GM21360 (cell line): ENCODE data around the gene PPP1R36.
A peak's percentile ranks its signal among the peaks of the same experiment; 100 is the strongest.

Source experiments
- ATAC-seq: cut with Tn5 transposase; IDR thresholded peaks from one replicate; pipeline ENCODE4 v1.9.1; 2021; ENCODE audit warnings: mild to moderate bottlenecking, moderate library complexity; ENCODE audit not compliant: unreplicated experiment

The PPP1R36 gene, protein sequence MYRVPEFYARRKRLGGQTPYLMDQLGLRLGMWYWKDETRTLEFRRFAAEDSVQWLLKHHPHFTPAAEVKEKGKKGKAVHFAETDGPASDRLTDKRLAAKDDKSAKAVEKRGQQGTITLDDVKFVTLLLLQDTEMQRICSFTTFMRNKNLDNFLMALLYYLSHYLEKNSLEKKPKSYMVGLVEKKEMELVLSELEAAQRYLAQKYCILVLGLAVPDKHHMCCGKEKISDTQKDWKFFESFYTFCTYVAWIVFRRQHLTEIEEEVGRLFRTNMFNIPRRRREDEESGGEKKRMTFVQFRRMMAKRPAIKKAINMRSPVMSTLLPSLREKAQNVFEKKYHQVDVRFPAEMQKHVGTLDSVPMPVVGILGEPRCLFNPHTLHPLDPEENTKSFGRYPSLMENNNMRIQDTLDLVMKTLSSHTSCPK

DNA sequence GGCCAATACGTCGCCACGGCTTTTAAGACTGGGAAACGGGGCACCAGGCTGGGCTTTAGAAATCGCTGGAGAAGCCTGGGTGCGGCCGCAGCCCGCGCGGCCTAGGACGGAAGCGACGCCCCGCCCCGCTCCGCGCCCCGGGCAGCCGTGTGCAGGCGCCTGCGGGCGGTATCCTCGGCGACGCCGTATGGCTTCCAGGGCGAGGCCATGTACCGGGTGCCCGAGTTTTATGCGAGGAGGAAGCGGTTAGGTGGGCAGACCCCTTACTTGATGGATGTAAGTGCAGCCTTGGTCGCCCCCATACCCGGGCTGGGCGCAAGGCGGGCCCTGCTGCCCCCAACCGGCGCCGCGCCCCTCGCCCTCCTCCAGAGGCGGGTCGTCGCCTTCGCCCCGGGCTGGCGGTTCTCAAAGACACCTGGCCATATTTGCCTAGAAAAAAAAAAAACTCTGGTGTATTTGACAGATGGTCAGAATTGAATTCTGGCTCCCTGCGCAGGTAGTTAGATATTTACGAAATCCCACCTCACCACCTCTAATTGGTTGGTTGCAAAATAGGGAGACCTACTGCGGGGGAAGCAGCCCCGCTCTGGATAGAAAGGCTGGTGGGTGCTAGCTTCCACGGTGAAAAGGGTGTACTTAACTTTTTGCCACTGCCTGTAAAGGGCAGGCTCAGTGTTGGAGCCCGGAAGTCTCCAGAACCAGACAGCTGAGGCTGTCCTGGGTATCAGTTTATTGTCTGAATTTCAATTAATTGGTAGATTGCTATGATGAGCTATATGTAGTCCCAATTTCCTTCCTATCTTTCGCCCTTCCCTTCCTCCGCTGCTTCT lies at the start of gene PPP1R36:
Gene PPP1R36 (plus strand): TSS at position 171 of the 830 bp plus-strand sequence. CDS start 37 bp downstream, at position 208.
- no peak for ATAC-seq

DNA sequence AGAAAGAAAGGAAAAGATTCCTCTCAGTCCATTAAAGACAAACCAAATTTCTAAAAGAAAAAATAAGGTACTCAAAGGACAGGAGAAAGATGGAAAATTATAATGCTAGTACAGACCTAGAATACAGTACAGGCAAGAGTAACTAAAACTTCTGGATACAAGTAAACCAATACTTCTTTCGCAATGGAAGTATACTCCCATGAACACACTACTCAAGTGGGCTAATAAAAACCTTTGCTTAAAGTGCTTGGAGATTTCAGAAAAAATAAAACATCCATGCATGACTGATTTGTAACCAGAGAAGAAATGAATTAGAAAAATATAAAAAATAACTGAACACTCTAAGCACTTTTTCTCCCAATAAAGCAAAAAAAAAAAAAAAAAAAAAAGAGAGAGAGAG lies 49.7 kb upstream of the PPP1R36 start:
- no peak for ATAC-seq

DNA sequence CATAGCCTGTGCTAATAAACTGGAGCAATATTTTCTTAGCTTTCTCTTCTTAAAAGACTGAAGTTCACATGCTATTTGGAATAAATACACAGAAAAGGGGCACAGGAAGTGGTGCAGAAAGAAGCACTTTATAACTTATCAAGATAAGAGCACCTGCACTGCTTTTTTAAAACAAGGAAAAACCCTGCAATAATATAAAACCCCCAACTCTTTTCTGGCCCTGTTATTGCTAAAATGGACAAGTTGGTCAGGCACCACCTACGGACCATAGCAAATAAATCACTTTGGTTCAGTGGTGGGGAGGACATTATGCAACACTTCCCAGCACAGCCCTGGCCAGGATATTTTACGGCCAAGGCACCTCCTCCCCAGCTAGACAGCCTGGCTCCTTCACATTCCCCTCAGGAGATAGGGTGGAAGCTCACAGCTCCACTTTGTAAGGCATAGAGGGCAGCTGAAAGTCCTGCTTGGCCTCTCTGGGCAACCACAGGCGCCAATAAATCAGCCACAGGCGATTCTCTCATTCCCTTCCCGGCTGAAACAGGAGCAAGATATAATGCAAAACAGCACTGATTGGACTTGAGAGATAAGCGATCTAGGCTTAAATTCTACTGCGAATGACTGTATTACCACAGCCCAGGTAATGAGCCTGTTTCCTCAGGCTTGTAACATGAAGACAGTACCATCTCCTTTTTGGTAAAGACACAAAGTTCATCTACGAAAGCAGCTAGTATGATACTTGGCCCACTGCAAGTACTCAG lies 48.2 kb upstream of the PPP1R36 start:
- ATAC-seq, result no peak

DNA sequence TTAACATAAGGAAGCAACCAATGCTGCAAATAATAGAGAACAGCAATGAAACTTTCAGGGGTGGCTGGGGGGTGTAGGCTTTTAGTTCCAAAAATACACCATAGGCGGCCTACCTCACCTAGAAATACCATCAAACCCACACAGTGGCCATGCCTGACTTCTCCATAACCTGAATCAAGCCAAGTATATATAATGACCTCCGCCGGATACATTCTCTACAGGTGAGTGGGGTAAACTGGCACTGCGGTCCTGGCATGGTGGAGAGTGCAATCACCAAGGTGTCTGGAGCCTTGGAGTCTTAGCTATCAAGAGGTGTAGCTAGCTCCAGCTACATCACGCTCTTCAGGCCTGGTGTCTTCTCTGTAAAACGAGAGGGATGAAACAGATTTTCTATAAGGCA lies 47.3 kb upstream of the PPP1R36 start:
- ATAC-seq, result no peak

DNA sequence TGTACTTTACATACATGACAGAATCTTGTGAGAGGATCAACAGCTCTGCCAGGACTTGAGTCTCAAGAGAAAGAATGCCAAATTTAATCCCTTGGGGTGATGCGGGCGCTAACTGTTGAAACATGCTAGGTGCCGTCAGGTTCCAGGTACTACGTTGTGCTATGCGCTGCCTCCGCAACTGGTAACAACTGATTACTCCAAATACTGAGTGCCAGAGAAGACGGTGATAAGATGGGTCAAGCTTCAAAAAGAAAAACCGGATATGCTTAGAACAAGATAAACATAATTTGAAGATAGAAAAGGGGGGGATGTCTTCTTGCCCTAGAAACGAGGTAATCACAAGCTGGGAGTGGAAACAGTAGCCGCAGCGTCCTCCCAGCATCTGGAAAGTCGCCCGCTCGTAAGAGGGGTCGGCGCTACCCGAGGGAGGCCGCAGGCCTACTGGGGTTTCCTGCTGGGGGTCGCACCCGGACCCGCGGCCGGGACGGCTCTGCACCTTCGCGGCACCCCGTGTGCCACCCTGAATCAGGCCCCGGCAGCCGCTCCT lies 46.8 kb upstream of the PPP1R36 start:
- no peak for ATAC-seq

DNA sequence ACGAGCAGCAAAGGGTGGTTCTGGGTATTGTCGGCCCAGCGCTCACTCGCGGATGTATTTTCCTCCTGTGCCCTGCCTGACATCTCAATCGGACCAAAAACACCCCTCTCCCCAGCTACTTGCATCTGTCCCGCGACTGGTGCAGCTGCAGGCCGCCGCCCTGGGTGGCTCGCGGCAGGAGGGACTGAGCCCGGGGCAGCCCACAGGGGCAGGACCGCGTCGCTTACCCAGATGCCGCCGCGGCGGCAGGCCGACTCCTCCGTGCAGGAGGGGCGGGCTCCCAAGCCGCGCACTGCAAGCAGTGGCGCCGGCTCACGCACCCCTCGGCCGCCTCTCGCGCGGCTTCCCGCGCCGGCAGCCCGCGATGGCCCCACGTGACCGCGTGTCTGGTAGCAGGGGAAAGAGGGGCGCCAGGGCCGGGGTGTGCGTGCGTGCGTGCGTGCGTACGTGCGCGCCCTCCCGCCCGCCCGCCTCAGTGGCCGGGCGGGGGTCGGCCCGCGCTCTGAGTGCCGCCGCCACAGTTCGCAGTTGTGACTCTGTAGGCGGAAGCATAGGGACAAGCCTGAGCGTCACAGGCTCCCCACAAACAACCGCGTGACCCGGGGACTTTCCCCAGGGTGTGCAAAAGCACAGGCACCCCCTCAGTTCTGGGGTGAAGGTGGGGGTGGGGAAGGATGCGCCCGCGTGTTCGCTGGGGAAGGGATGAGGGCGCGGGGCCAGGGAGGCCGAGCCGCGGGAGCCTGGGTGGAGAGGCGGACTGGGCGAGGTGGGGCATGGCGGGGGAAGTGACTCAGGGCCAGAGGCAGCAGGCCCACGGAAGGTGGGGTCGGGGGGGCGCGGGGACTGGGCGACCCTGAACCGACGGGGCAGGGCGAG lies 46.1 kb upstream of the PPP1R36 start, which contains the start of gene ZBTB25:
Gene ZBTB25 (minus strand): TSS at position 405 of the 876 bp plus-strand sequence. CDS start 13,305 bp downstream, outside the sequence.
- peak; percentile 57 for ATAC-seq

DNA sequence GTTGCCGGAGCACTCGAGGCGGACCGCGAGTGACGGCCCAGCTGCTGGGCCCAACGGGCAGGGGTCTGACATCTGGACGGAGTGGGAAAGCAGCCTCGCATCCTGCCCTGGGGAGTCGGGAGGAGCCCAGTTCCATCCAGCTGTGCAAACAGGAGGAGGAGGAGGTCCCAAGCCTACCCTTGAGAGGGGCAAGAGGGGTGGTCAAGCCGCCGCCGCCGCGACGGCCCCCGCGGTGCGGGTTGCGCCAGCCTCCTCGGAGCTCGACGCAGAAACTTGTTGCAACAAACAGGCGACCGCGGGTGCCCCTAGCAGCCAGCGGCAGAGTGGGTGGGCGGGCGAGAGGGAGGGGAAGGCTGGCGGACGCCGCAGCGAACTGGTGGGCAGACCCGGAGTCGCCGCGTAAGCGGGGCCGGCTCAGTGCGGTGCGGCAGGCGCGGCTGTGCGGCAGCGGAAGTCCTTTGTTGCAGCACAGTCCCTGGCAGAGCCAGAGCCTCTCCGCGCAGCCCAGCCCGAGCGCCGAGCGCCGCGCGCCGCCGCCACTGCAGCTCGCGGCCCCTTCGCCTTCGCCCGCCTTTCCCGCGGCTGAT lies 45.4 kb upstream of the PPP1R36 start, which contains the start of gene ZBTB1:
Gene ZBTB1 (plus strand): TSS at position 461 of the 587 bp plus-strand sequence. CDS start 16,735 bp downstream, outside the sequence.
- peak; percentile 19 for ATAC-seq

DNA sequence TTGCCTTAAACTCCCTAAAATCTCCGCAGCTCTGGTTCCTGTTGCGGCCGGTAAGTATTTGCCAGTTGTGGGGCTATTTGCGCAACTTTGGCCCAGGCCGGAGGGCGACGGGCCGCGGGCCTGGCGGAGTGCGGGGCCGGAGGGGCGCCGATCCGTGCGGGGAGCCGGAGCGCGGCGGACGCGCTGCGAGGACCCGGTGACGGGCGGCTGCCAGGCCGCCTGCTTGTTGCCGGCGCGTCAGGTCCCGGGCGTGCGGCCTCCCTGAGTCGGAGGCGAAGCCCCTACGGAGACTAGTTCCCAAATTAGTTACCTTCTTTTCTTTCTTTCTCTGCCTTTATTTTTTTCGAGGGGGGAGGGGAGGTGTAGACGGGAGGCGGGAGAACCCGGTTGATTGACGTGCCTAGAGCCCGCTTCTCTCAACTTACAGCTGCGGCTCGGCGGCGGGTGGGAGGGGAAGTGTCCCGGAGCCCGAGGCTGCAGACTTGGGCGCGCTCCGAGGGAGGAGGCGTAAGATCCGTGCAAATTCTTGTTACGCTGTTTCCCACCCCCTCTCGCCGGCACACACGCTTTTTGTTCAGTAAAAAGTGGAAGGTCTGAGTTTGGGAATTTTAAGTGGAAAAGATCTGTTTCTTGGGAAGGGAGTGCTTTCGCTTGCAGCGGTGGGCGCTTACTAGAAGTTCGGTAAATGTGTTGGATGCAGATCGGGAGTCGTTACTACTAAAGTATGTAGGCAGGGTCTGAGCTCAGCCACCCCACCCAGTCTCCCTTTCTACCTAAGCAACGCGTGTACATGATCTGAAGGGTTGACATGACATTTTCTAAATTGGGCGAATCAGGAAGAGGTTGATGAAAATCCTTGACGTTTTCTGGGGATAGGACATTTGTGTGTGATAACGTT lies 44.6 kb upstream of the PPP1R36 start:
- no peak for ATAC-seq

DNA sequence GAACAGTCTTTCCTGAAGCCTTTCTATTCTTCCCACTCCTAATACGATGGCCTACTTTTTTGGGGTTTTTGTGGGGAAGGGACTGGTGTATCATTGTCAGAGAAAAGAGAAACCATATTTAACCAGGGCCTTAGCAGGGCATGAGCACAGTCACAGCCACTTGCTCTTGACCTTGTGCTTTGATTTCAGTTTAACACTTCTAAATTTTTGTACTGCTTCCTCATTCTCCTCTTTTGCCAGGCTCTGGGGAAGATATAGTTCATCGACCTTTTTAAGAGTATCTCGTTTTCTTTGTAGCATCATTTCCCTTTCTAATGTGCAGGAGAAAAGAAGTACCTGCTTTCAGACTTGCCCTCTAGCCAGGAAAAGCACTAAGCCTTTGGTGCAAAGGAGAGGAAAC lies 43.0 kb upstream of the PPP1R36 start:
- ATAC-seq, result no peak

DNA sequence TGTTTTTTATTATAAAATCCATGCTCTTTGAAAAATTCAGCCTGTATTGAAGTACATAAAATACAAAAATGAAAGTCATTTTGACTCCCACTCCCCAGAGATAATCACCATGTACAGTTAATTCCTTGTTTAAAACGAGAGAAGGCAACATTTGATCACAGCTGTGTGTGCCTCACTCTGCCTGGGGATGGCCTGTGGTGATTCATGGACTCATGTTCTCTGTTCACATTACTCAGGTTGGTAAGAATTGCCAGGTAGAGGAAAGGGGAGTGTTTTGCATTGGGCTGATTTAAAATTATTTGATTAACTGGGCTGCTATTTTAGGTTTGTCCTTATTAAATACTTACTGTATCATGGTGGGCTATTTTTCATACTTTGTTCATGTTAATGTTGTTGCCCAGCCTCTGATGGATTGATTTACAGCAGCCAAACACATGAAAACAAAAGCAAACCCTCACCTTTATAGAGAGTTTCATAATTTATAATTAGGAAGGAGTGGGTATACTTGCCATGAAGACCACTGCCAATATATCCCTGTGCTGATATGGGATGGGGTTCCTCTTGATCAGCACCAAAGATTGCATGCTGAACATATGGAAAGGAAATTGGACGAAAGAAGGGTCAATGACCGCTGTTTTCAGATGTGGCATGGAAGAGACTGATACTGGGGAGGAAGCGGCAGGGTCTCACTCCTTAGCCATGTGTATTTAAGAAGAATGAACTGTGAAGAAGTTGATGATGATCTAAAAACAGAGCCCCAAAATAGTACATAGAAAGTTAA lies 42.2 kb upstream of the PPP1R36 start:
- ATAC-seq, result no peak

DNA sequence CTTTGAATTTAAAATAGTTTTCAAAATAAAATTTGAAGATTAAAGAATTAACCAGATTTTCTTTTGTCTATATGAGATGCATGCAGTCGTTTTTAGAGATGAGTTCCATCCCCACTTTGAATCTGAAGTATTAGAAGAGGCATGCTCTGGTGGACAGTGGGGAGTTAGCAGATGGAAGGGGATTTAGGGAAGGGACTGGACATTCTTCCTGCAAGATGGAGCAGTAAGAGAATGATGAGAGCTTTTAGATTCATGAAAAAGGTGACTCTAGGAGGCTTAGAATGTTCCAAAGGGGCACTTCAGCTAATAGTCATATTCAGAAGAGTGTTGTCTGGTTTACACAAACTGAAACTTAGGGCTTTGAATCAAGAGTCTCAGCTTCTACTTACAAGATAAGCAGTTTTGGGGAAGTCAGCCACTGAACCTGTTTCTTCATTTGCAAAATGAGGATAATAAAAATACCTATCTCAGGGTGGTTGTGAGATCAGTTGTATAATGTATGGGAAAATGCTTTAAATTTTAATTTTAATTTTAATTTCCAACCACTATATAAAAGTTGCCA lies 41.5 kb upstream of the PPP1R36 start:
- ATAC-seq, result no peak

DNA sequence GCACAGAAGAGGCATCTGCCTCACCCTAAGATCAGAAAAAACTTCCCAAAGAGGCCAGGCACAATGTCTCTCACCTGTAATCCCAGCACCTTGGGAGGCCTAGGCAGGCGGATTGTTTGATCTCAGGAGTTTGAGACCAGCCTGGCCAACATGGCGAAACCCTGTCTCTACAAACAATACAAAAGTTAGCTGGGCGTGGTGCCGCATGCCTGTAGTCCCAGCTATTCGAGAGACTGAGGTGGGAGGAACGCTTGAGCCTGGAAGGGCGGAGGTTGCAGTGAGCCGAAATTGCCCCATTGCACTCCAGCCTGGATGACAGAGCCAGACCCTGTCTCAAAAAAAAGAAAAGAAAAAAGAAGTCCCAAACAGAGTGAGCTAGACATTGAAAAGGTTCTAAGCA lies 40.7 kb upstream of the PPP1R36 start:
- ATAC-seq, result no peak

DNA sequence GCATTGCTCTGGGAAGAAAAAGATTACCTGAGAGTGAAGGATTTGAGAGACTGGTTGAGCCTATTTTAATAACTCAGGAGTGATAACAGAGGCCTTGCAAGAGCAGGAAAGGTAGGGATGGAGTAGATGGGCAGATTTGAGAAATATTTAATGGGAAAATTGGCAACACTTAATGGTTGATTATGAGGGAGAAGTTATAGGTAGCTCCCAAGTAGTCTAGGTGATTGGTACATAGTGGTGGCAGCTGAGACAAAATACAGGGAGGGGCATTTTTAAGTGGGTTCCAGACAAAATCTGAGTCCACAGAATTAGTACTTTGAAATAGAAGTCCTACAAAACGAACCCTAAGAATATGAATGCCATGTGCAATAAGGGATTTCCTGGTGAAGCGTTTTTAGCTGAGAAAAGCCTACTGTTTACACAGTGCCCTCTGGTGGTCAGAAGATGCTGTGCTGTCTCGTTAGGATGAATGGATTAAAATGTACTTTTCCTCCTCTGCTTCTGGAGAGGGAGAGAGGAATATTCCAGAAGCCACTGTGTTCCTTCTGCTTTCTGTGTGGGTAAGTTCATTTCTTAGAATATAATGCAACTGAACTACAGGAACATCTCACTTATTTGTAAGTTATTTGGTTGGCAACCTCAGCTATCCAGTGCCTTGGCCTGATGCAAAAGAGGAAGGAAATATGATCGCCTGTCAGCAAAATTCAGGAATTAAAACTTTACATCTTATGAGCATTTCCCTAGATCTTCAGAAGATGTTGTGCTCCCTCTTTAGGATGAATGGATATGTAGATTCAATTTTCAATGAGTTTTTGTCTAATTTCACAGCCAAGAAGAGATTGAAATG lies 38.7 kb upstream of the PPP1R36 start:
- ATAC-seq, result no peak

DNA sequence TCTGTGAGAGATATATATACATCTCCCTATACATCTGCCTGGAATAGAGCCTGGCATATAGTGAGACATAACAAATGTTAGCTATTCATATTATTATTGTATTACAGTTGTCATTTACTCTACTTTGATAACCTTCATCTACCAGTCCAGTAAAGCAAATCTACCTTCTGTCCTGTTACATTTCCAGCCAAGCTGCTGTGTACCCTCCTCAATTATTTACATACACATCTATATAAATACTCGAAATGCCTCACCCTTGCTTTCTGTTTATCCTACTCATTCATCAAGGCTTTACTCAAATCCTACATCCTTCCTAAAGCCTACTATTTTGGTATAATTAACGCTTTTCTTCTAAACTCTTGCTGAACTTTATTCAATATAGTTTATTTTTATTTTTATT lies 36.5 kb upstream of the PPP1R36 start:
- no peak for ATAC-seq

DNA sequence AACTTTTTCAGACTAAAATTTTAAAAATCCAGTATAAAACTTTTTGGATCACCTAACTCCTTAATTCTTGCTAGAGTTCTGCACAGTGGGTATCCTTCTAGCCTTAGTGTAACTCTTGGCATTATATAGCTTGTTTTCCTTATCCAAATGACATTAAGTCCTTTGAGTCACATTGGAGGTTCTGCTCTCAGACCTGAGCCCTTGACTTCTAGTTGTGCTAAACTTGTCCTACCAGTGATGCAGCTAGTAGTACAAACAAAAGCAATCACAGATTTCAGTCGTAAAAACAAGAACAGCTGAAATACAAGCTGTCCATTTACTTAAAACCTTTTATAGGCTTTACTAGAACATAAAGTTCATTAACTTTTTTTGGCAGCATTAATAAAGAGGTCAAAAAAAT lies 34.7 kb upstream of the PPP1R36 start:
- ATAC-seq, result no peak

DNA sequence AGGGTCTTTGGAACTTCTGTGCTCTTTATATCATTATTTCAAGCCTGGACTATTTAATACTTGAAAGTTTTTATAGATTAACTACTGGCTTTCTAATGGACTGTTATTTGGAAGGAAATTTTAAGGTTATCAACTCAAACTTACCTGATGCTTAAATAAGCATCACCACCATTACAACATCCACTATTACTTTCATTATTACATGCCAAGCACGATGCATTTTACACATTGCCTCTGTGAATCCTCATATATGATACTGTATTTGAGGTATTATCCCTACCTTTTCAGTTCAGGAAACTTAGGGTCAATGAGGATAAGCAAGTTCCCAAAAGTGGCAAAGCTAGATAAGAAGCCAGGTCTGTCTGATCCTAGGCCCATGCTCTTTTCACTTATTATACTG lies 32.8 kb upstream of the PPP1R36 start:
- ATAC-seq, result no peak
